IPS DF 19.7 (cell line): ENCODE data around the gene FOXA3.

Experiments used
- DNase-seq: peaks from one replicate; pipeline ENCODE4 v3.0.0-alpha.2; 2013; ENCODE audit warnings: low read depth, low spot score

FOXA3 gene

DNA sequence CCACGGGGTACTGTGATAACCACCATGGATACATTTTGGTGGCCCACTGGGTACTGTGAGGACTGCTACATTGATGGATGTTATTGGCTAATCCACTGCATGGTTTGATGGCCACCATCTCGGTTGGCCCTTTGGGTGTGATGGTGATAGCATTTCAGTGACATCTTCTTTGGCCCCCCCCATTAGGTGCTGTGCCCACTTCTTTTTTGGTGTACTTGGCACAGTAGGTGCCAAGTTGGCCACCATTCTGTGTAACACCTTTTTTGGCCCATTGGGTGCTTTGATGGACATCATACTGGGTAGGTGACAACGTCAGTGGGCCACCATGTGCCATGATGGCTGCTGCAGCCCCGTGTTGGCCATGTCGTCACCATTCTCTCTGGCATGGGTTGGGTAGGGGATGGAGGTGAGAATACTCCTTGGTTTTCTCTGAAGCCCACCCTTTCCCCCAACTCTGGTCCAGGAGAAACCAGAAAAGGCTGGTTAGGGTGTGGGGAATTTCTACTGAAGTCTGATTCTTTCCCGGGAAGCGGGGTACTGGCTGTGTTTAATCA is 9.2 kb downstream of the FOXA3 start:
- no peak for DNase-seq

DNA sequence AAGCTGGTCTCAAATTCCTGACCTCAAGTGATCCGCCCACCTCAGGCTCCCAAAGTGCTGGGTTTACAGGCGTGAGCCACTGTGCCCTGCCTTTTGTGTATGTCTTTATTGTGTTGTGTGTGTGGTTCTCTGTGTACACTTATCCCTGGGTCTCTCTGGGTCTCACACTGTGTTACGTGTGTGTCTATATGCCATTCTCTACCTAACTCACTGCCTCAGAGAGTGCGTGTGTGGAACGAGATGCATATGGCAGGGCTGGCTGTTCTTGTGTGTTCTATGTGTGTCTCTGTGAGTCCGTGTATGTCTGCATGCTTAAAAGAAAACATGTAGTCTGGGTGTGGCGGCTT is 10.5 kb downstream of the FOXA3 start:
- DNase-seq: no peak

DNA sequence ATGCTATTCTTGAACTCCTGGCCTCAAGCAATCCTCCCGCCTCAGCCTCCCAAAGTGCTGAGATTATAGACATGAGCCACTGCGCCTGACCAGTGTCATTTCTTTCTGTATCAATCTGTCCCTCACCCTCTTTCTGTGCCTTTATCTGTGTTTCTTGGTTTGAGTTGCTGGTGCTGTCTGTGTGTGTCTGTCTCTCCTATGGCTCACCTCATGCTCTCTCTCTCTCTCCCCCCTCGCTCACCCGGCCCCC is 12.0 kb downstream of the FOXA3 start:
- no peak for DNase-seq

DNA sequence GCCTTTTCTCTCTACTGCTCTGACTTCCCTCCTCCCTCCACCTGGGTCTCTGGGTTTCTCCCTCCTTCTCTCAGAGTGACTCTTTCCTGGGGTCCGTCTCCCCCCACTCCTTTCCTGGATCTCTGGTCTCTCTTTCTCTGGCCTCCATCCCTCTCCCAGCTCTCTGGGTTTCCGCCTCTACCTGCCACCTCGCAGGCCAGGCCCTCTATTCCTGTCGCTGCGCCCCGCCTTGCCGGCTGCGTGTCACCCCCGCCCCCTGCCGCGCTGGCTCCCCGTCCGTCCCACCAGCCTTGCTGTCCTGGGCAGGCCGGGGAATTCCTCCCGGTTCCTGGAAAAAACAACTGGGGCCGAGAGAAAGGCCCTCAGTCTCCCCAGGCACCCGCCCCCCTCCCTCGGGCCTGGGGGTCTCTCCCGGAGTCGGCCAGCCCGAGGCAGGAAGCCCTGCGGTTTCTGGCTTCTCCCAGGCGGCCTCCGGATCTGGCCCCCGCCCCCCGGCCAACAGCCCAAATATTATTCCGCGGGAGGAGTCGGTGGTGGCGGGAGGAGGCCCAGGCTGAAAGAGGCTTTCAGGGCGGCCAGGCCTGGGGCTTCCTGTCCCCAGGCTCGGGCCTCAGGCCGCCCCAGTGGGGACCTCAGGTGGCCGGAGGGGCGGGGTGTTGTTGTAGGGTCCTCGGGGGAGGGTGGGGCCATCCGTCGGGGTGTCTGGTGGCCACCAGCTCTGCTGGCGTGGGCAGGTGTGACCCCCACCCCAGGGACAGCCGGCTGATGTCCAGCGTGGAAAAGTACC is 12.5 kb downstream of the FOXA3 start:
- DNase-seq: no peak

DNA sequence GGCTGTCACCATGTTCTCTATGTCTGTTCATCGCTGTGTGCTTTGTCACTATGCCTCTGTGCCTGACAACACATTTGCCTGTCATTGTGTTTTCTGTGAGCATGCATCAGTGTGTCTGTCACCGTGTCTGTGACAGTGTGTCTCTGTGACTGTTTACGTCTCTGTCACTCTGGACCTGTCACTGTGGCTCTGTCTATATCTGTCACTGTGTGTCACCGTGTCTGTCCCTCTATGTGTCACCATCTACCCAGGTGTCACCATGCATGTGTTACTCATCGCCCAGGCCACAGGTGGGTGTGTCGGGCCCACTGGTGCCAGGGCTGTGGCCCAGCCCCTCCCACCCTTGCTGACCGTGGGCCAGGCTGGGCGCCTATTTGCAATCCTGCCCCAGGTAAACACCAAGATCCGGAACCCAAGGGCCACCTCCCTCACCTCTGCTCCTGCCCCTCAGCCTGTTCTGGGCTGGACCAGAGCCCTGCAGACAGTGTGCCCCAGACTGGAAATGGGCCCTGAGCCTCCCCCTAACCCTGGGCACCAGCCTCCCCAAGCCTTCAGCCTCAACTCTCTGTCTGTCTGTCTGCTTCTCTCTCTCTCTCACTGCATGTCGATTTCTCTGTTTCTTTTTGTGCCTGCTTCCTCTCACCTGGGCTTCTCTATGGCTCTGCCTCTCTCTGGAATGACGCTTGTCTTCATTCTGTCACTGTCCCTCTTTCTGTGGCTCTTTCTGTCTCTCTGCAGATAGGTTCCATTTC is 14.1 kb downstream of the FOXA3 start:
- DNase-seq: no peak

DNA sequence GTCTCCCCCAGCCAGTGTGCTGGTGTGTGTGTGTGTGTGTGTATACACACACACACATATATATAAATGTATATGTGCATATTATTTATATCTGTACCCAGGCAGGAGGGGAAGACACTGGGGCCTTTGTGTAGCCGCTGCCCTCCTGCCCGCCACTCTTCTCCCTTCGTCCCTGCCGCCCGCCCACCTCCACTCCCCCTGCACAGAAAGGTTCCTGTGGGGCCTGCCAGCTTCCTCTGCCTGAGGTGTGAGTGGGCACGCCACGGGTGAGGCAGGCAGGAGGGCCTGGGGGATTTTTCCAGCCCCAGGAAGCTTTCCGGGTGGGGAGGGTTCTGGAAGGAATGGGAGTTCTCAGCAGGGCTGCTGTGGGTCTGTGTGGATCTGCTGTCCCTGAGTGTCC is 14.9 kb downstream of the FOXA3 start:
- DNase-seq: no peak

DNA sequence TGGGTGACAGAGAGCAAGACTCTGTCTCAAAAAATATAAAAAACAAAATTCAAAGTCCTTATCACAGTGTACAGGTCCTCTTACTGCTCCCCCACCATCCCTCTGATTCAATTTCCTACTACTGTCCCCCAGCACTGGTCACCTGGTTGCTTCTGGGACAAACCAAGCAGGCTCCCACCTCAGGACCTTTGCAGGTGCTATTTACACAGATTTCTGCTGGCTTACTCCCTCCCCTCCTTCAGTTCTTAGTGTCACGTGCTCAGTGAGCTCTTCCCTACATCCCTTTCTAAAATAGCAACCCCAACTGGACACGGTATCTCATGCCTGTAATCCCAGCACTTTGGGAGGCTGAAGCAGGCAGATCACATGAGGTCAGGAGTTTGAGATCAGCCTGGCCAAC is 15.8 kb downstream of the FOXA3 start:
- DNase-seq: no peak

DNA sequence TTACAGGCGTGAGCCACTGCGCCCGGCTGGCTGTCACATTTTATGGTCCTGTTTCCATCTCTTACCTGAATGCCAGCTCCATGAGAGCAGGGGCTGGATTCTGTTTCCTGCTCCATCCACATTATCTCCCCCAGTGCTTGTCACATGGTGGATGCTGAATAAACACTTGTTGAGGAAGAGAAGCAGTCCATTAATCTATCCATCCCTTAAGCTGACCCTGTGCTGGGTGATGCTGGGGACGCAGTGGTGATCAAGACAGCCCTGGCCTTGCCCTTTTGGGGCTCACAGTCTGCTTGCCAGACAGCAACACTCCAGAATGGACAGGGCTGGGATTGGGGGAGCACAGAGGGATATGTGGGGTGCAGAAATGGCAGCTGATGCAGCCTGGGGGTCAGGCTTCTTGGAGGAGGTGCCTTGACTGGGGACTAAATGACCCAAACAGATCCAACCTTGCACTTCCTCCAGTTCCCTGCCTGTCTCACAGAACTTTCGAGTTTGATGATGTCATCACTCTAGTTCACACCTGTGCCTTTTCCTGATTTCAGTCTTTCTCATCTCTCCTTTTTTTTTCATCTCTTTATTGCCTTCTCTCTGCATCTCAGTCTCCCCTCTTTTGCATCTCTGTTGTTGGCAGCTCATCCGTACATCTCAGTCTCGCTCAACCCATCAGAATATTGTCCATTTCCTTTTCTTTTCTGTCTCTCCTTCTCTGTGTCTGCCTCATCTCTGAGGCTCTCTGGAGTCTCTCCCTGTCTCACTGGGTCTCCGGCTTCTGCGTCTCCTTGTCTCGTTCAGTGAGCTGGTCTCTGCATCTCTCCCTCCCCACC is 17.2 kb downstream of the FOXA3 start:
- DNase-seq: no peak

DNA sequence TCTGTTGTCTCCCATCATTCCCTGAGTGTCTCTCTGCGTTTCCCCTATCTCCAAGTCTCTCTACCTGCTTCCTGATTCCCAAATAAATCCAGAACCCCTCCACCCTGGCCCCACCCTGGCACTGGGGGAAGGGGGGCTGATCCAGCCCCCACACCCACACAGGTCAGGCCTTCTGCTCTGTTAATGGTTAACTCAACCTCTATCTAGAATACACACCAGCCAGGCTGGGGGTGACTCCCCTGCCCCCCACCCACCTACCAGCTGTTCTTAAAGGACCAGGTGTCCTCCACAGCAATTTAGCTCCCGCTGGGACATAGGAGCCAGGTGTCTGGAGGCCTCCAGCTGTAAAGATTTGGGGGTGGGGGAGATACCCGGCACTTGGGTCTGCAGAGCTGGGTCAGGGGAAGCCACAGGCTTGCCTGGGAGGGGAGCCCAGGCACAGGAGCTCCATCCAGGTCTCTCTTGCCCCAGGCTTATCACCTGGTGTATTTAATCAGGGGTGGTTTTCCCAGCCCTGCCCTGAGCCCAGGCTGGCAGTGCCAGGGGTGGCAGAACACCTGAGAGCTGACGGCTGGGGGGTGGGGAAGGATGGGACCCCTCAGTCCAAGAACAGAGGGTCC is 17.9 kb downstream of the FOXA3 start:
- no peak for DNase-seq

DNA sequence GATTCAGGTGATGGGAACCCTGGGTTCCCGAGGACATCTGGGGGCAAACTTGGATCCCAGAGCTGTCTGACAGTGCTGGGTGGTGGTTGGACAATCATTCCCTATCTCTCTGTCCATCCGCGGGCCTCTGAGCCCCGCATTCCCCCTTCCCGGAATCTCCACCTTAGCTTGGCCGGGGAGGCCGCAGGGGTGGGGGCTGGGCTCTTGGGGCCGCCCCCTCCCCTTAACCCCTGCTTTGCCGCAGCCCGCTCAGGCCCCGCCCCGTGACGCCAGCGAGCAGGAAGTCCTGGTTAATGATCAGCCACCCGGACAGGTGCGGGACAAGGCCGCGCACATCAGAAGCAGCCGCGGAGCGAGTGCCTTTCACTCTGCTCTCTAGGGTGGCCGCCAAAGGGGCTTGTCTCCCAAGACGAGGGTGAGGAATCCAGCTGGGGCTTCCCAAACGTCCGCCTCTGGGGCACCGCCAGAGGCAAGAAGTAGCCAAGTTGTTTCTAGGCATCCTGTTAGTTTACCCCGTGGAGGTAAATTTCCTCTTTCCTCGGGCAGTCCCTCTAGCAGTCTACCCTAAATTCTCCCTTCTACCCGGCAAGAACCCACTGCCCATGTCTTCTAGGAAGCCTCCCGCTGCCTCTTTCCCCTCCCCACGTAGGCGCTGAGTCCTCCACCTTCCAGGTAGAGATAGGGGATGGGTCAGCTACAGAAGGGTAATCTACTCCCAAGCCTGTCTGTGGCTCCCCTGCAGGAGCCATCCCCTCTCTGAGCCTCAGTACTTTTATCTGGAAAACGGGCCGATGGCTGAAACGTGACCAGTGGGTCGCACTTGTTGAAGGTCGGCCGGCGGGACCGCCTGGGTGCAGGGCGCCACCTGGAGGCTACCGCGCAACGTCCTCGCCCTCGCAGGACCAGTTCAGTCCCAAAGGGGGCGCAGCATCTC is 18.8 kb downstream of the FOXA3 start:
- DNase-seq: no peak

DNA sequence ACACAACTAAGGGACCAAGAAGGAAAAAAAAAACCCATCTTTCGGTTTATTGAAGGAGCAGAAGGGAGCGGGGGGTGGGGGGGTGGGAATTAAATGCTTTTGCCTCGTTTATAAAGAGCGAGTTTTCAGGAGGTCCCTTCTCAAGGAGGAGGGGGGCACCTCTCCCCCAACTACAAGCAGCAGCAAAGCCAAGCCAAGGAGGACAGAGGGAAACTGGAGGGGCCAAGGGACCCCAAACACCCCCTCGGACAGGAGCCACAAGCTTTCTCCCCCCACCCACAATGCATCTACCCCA is 19.4 kb downstream of the FOXA3 start:
- no peak for DNase-seq

DNA sequence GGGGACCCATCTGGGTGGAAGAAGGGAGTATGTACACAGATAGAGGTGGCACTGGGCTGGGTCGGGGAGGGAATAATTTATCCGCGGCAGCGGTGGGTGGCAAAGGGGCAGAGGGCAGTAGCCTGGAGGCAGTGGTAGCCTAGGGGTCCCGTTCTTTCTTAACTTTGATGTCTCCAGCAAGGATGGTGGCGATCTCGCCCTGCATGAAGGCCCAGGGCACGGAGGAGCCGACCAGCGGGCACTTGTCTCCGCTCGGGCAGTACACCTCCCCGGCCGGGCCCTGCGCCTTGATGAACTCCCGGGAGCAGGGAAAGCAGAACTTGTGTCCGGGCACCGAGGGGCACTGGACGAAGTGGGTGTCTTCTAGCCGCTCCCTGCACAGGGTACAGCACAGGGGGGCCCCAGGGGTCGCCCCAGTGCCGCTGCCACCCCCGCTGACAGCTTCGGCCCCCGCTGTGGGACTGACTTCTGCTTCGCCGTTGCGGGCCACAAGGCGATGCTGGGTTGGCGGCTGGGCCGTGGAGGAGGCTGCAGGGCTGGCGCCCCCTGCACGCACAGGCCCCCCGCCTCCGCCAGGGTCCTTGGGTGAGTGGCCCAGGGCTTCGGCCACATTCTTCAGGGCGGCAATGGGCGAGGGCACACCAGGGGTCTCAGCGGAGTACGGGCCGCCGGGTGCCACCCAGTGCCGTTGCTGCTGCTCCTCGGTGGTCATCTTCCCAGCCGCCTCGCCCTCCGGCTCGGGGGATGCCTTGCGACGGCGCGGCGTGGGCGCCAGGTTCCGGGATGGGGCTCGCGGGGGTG is 20.0 kb downstream of the FOXA3 start:
- no peak for DNase-seq

DNA sequence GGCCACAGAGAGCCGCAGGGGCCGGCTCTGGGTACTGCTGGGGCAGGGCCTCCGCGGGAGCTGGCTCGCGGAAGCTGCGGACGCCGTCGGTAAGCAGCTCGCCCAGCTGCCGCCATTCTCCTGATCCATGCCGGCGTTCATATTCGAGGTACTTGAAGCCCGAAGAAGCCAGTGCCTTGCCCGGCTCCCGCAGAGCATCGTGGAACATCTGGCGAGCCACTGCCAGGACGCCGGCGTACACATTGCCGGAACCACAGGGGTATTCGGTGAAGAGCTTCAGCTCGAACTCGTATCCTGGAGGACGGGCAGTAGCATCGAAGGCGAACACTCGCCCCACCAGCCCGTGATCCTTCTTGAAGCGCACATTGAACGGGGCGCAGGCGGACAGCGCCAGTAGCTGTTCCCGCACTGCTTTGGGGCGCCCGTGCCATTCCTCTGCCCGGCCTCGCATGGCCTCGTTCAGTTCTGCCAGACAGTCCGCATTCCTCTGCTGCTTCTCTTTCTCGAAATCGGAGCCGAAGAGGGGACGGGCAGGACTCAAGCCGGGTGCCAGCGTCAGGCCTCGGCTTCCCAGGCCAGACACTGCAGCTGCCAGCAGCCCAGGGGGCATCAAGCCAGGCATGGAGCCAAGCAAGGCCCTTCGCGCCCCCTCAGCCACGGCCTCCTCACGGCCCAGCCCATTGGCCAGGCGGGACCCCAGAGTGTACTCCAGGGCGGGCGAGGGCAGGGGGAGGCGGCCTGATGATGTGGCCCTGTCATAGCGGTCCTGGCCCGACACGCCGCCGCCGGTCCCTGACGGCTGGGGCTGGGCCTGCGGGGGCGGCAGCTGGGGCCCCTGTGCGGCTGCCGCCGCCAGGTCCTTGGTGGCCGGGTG is 20.8 kb downstream of the FOXA3 start:
- no peak for DNase-seq

DNA sequence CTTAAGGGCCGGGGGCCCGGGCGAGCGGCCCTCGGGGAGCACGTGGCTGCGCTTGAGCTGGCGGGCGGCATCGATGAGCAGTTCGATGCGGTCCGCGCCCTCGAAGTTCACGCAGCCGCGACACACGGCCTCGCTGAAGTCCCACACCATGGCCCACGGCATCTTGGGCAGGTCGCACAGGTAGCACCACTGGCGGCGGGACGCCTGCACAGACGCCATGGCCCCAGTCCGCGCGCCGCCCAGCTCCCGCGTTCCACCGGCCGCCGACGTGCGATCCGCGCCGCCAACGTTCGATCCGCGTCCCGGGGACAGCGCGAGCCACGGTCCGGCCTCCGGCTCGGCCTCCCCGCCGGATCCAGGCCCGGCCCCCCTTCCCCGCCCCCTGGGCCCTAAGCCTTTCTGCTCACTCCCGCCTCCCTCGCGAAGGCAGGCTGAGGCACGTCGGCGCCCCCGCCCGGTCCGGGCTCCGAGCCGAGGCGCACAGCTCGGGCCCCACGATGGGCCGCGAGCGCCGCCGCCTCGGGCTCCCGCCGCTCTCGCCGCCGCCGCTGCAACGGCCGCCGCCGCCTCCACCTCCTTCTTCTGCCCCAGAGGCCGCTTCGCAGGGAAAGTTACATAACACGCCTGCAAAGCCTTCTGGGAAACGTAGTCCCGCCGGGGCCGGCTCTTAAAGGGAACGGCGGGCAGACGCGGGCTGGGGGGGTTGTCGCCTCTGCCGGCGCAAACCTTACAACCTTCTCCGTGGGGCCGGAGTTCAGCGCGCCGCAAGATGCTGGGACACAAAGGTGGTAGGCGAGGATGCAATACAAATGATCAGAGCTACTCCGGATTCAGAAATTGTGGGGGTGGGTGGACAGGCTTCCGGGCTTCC is 21.7 kb downstream of the FOXA3 start, which contains the start of gene IRF2BP1:
Gene IRF2BP1 (minus strand): TSS at position 586 of the 871 bp plus-strand sequence. CDS start 367 bp downstream, at position 219.
- no peak for DNase-seq

DNA sequence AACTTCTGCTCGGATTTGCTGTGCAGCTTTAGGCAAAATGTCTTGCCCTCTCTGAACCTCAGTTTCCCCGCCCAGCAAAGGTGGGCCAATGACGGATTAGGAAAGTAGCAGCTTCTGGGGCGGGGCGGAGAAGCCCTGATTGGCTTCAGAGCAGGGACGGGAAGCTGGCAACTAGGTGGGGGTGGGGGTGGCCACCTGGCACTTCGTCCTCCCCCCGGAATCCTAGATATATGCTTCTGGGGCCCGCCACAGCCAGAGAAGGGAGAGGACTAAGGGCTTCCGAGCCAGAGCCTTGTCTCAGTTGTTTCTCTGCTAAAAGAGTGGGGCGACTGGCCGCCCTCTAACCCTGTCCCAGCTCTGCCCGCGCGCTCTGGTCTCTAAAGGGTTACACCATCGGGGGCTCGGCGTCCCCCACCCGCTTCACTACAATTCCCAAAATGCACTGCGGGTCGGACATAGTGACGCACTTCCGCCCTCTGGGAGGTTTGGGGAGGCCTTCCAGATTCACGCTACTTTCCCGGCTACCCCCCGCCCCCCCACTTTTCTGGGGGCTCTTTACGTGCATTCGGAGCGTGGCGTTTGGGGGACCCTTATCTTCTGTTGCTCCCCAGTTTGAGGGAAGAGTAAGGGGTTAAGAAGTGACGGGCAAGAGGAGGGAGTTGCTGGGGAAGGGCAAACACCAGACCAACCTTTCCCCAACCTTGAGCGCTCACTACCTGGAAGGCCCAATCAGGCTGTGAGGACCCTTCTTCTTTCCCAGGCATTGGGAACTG is 22.5 kb downstream of the FOXA3 start:
- DNase-seq: no peak

DNA sequence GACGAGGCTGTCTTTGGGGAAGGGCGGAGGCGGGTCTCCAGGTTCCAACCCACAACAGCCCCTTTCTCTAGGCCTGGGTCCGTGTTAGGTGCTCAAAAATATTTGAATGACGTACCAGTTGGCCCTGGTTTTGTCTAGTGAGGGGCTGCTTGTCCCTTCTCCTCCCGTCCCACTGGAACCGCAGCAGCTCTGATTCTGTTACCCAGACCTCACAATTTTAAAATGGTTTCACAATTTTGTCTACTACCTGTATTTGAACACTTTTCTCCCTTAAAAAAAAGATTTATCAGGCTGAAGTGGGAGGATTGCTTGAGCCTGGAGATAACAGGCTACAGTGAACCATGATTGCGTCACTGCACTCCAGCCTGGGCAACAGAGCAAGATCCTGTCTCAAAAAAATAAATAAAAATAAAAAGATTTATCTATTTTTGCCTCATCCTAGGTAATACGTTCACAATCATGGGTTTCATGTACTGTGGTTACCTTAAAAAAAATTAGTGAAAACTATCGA is 23.1 kb downstream of the FOXA3 start:
- DNase-seq: no peak

DNA sequence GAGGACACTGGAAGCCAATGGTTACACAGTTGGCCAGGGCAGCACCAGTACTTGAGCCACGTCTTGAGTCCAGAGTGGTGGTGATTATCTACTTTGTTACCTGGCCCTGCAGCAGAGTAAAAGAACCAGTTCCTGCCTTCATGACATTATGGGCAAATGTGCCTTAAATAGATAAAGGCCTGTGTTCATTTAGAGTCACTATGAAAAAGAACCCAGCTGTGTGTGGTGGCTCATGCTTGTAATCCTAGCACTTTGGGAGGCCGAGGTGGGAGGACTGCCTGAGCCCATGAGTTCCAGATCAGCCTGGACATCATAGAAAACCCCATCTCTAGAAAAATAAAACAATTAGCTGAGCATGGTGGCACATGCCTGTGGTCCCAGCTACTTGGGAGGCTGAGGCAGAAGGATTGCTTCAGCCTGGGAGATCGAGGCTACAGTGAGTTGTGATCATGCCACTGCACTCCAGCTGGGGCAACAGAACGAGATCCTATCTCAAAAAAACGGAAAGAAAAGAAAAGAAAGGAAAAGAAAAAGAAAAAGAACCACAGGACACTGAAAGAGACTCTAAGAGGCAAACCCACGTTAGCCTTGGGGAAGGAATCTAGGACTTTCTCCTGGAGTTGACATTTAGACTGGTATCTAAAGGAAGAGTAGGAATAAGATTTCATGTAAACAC is 25.2 kb downstream of the FOXA3 start:
- DNase-seq: no peak
